ENCODE data around the gene NCAPG.

The NCAPG gene

GRCh38 chr4:17765514-17766286, 45.1 kb upstream of the NCAPG start:
- WGBS (ENCODE audit: extremely low coverage, insufficient coverage, low lambda C conversion rate): no CpG with 5 or more reads among the region's 11 CpGs
- H2BK5ac ChIP-seq (ENCODE audit: low read length): no peak overlapping the region
- DNase-seq: no peak

GRCh38 chr4:17766826-17767458, 43.8 kb upstream of the NCAPG start:
- no peak overlapping the region for H3K9ac ChIP-seq (ENCODE audit: low read length)
- H2BK5ac ChIP-seq (ENCODE audit: low read length): no peak overlapping the region
- H3K56ac ChIP-seq (ENCODE audit: low read length): no peak overlapping the region
- no peak overlapping the region for H4K5ac ChIP-seq (ENCODE audit: low read length)
- no peaks in the 10 kb centered on the region for H3K27me3 ChIP-seq (ENCODE audit: insufficient read depth, low read length, poor library complexity)
- no peak overlapping the region for H2AK5ac ChIP-seq (ENCODE audit: low read length)
- no peak overlapping the region for H3K27ac ChIP-seq (ENCODE audit: low read depth, low read length)
- H3K79me2 ChIP-seq (ENCODE audit: control insufficient read depth, insufficient read depth, low read length): no peaks in the 10 kb centered on the region
- H3K4me3 ChIP-seq (ENCODE audit: low read length): no peak overlapping the region
- H4K8ac ChIP-seq (ENCODE audit: low read depth, low read length): no peak overlapping the region
- no peaks in the 10 kb centered on the region for H3K36me3 ChIP-seq (ENCODE audit: control insufficient read depth, insufficient read depth, low read length)
- no peaks in the 10 kb centered on the region for H3K4me1 ChIP-seq (ENCODE audit: control insufficient read depth, low read depth, low read length)
- no peak overlapping the region for H3K4ac ChIP-seq (ENCODE audit: low read depth, low read length)
- no peak overlapping the region for H3K23ac ChIP-seq (ENCODE audit: low read length)
- no peak for DNase-seq
- H2BK120ac ChIP-seq (ENCODE audit: low read depth, low read length): no peak overlapping the region
- no peaks in the 10 kb centered on the region for H3K79me1 ChIP-seq (ENCODE audit: low read length)
- no CpG with 5 or more reads among the region's 33 CpGs for WGBS (ENCODE audit: extremely low coverage, insufficient coverage, low lambda C conversion rate)
- H2BK15ac ChIP-seq (replicated peaks; ENCODE audit: low read depth): no peak overlapping the region
- no peak overlapping the region for H3K18ac ChIP-seq (ENCODE audit: low read length)
- H3K4me2 ChIP-seq (ENCODE audit: low read length): no peak overlapping the region

More at GRCh38 chr4:17765514-17766286, 45.1 kb upstream of the NCAPG start:
- Histone ChIP-seq H2BK120ac (ENCODE audit: low read depth, low read length) (no peak overlapping the region), H3K27me3 (ENCODE audit: insufficient read depth, low read length, poor library complexity) (no peaks in the 10 kb centered on the region), H4K8ac (ENCODE audit: low read depth, low read length) (no peak overlapping the region), H3K56ac (ENCODE audit: low read length) (no peak overlapping the region), H4K5ac (ENCODE audit: low read length) (no peak overlapping the region), H3K4ac (ENCODE audit: low read depth, low read length) (no peak overlapping the region), H2AK5ac (ENCODE audit: low read length) (no peak overlapping the region), H3K4me1 (ENCODE audit: control insufficient read depth, low read depth, low read length) (no peaks in the 10 kb centered on the region), H3K9ac (ENCODE audit: low read length) (no peak overlapping the region), H3K79me2 (ENCODE audit: control insufficient read depth, insufficient read depth, low read length) (no peaks in the 10 kb centered on the region), H3K4me2 (ENCODE audit: low read length) (no peak overlapping the region), H3K27ac (ENCODE audit: low read depth, low read length) (no peak overlapping the region), H3K36me3 (ENCODE audit: control insufficient read depth, insufficient read depth, low read length) (no peaks in the 10 kb centered on the region), H3K23ac (ENCODE audit: low read length) (no peak overlapping the region), H3K4me3 (ENCODE audit: low read length) (no peak overlapping the region), H3K79me1 (ENCODE audit: low read length) (no peaks in the 10 kb centered on the region), H3K18ac (ENCODE audit: low read length) (no peak overlapping the region), H2BK15ac (replicated peaks; ENCODE audit: low read depth) (no peak overlapping the region)

DNA sequence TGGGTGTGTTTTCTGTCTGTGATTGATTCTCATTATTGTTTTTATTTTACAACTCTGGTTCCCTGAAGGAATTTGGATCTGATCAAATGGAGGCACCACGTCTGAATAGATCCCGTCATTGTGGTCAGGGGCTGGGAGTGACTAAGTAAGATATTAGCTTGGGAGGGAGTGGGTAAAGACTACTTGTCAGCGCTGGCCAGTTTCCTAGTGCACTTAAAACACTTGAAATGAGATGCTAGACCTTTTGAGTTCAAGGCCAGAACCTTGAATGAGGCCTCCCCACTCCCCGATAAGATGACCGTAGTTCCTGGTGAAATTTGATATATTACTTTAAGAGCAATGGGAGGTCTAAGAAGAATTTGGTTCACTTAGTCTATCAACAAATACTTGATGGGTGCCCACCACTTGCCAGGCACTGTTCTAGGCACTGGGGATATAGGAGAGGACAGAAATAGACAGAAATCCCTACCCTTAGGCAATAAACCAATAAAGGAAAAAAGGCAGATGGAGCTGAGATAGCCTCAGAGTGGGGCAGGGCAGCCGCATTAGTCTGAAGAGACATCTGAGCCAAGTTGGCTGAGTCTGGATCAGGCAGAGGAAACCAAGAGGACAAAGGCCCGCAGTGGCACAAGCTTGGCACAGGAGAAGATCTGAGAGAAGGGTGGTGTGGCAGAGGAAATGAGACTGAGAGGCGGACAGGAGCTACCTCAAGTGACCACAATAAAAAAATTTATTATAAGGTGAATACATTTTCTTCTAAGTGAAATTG, 41.2 kb upstream of the NCAPG start:
- Histone ChIP-seq H3K4me2 (ENCODE audit: low read length) (no peak overlapping the region), H2AK5ac (ENCODE audit: low read length) (no peak overlapping the region), H3K9ac (ENCODE audit: low read length) (no peak overlapping the region), H3K27ac (ENCODE audit: low read depth, low read length) (no peak overlapping the region), H3K36me3 (ENCODE audit: control insufficient read depth, insufficient read depth, low read length) (no peaks in the 10 kb centered on the region), H4K8ac (ENCODE audit: low read depth, low read length) (no peak overlapping the region), H3K18ac (ENCODE audit: low read length) (no peak overlapping the region), H3K79me1 (ENCODE audit: low read length) (no peaks in the 10 kb centered on the region), H3K4me1 (ENCODE audit: control insufficient read depth, low read depth, low read length) (no peaks in the 10 kb centered on the region), H3K4me3 (ENCODE audit: low read length) (no peak overlapping the region), H3K4ac (ENCODE audit: low read depth, low read length) (no peak overlapping the region), H3K56ac (ENCODE audit: low read length) (no peak overlapping the region), H3K23ac (ENCODE audit: low read length) (no peak overlapping the region), H2BK5ac (ENCODE audit: low read length) (no peak overlapping the region), H4K5ac (ENCODE audit: low read length) (no peak overlapping the region), H3K27me3 (ENCODE audit: insufficient read depth, low read length, poor library complexity) (no peaks in the 10 kb centered on the region), H2BK120ac (ENCODE audit: low read depth, low read length) (no peak overlapping the region), H3K79me2 (ENCODE audit: control insufficient read depth, insufficient read depth, low read length) (no peaks in the 10 kb centered on the region), H2BK15ac (replicated peaks; ENCODE audit: low read depth) (no peak overlapping the region)
- WGBS (ENCODE audit: extremely low coverage, insufficient coverage, low lambda C conversion rate): no CpG with 5 or more reads among the region's 8 CpGs
- no peak for DNase-seq

DNA sequence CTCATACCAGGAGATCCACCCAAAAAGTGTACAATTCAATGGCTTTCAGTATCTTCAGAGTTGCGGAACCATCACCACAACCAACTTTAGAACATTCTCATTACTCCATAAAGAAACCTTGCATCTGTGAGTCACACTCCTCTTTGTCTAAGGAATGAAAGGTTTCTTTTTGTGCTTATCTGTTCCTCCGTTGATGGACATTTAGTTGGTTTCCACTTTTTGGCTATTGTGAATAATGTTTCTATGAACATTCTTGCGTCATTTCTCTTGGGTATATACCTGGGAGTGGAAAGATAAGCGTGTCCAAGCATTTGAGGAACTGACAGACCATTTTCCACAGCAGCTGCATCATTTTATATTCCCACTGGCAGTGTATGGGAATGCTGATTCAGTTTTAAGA, 39.9 kb upstream of the NCAPG start:
- Histone ChIP-seq H3K56ac (ENCODE audit: low read length) (no peak overlapping the region), H3K79me2 (ENCODE audit: control insufficient read depth, insufficient read depth, low read length) (no peaks in the 10 kb centered on the region), H3K4me1 (ENCODE audit: control insufficient read depth, low read depth, low read length) (no peaks in the 10 kb centered on the region), H3K23ac (ENCODE audit: low read length) (no peak overlapping the region), H2AK5ac (ENCODE audit: low read length) (no peak overlapping the region), H4K5ac (ENCODE audit: low read length) (no peak overlapping the region), H3K18ac (ENCODE audit: low read length) (no peak overlapping the region), H3K4me2 (ENCODE audit: low read length) (no peak overlapping the region), H3K9ac (ENCODE audit: low read length) (no peak overlapping the region), H3K27me3 (ENCODE audit: insufficient read depth, low read length, poor library complexity) (no peaks in the 10 kb centered on the region), H2BK120ac (ENCODE audit: low read depth, low read length) (no peak overlapping the region), H3K79me1 (ENCODE audit: low read length) (no peaks in the 10 kb centered on the region), H3K27ac (ENCODE audit: low read depth, low read length) (no peak overlapping the region), H3K4ac (ENCODE audit: low read depth, low read length) (no peak overlapping the region), H2BK5ac (ENCODE audit: low read length) (no peak overlapping the region), H2BK15ac (replicated peaks; ENCODE audit: low read depth) (no peak overlapping the region), H3K36me3 (ENCODE audit: control insufficient read depth, insufficient read depth, low read length) (no peaks in the 10 kb centered on the region), H4K8ac (ENCODE audit: low read depth, low read length) (no peak overlapping the region), H3K4me3 (ENCODE audit: low read length) (no peak overlapping the region)
- no peak for DNase-seq
- WGBS (ENCODE audit: extremely low coverage, insufficient coverage, low lambda C conversion rate): no CpG with 5 or more reads among the region's 4 CpGs

DNA sequence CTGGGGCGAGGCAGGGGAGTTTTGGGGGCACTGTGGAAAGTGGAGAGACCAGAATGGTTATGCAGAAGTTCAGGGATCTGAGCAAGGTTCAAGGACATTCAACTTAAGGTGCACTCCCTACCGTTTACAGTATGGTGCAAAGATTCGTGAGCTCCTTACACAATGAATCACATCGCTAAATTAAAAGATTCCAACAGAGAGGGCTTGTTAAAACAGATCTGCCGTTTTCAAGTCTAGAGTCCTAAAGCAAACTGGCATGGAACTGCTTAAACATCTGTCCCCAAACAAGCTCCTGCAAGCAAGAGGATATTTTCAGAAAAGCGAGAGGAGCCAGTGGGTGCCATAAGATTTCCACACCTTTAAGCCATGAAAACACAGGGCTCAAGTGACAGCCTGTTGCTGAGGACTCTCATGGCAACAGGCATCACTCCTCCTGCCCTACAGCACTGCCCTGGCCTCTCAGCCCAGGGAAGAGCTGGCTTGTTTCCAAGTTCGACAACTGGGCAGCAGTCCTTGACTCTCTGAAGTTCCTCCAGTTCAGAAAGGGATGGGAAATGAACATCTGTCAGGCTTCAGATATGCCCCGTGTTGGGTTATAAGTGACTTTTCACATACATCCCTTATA, 39.4 kb upstream of the NCAPG start:
- Histone ChIP-seq H3K56ac (ENCODE audit: low read length) (no peak overlapping the region), H3K18ac (ENCODE audit: low read length) (no peak overlapping the region), H3K27ac (ENCODE audit: low read depth, low read length) (no peak overlapping the region), H4K5ac (ENCODE audit: low read length) (no peak overlapping the region), H3K4me3 (ENCODE audit: low read length) (no peak overlapping the region), H3K4me1 (ENCODE audit: control insufficient read depth, low read depth, low read length) (no peaks in the 10 kb centered on the region), H3K23ac (ENCODE audit: low read length) (no peak overlapping the region), H3K79me1 (ENCODE audit: low read length) (no peaks in the 10 kb centered on the region), H4K8ac (ENCODE audit: low read depth, low read length) (no peak overlapping the region), H3K9ac (ENCODE audit: low read length) (no peak overlapping the region), H2BK15ac (replicated peaks; ENCODE audit: low read depth) (no peak overlapping the region), H3K36me3 (ENCODE audit: control insufficient read depth, insufficient read depth, low read length) (no peaks in the 10 kb centered on the region), H3K4me2 (ENCODE audit: low read length) (no peak overlapping the region), H3K79me2 (ENCODE audit: control insufficient read depth, insufficient read depth, low read length) (no peaks in the 10 kb centered on the region), H3K4ac (ENCODE audit: low read depth, low read length) (no peak overlapping the region), H2BK5ac (ENCODE audit: low read length) (no peak overlapping the region), H3K27me3 (ENCODE audit: insufficient read depth, low read length, poor library complexity) (no peaks in the 10 kb centered on the region), H2BK120ac (ENCODE audit: low read depth, low read length) (no peak overlapping the region), H2AK5ac (ENCODE audit: low read length) (no peak overlapping the region)
- WGBS (ENCODE audit: extremely low coverage, insufficient coverage, low lambda C conversion rate): no CpG with 5 or more reads among the region's 8 CpGs
- no peak for DNase-seq
